SK-N-SH (cell line): ENCODE data around the gene UBXN6. TPM values are rescaled to one million over a fixed set of nuclear protein-coding genes. Genes with fewer than 3 reads are reported as not detected.

ENCODE experiments used
- CTCF ChIA-PET: fragments of 300-600, 350-600 bp; formaldehyde crosslinking; extraction: SDS; loops from one replicate; lab custom pipeline; 2021; lab: Yijun Ruan, JAX
- POLR2A ChIA-PET: fragments of 350-600 bp; sonication (Branson Sonifier 250); formaldehyde crosslinking; extraction: SDS; loops from one replicate; lab custom pipeline; 2020; ENCODE audit warnings: antibody characterized with exemption, inconsistent platforms; lab: Yijun Ruan, JAX
- DNase-seq: peaks from one replicate; pipeline ENCODE4 v3.0.0; 2012
- H2AFZ ChIP-seq: fragments of 200-600 bp; sonication (generic); 2 replicates; pipeline ENCODE4 v1.8.1; 2016; ENCODE audit warnings: antibody characterized with exemption, mild to moderate bottlenecking, low read depth
- H3F3A ChIP-seq: fragments of 200-600 bp; sonication (generic); replicated peaks from 2 replicates; pipeline ENCODE3; 2016; ENCODE audit warnings: antibody characterized with exemption, mild to moderate bottlenecking; ENCODE audit not compliant: insufficient read depth
- H3K27ac ChIP-seq, 2 experiments: fragments of 200-500 bp in 1 of 2; fragments of 200-600 bp in 1 of 2; sonication (Bioruptor generic) in 1 of 2; sonication (generic), shearing (Covaris generic) in 1 of 2; 2 replicates each; pipeline versions ENCODE4 v1.5.1 to v1.6.1; 2014 to 2016; ENCODE audit warnings: low read depth in 2 of 2, inconsistent platforms in 1 of 2, low read length in 1 of 2, mild to moderate bottlenecking in 1 of 2, mixed read lengths in 1 of 2
- H3K27me3 ChIP-seq: fragments of 200-600 bp; sonication (generic), shearing (Covaris generic); 2 replicates; pipeline ENCODE4 v1.6.1; 2016; ENCODE audit warnings: mixed run types; ENCODE audit not compliant: insufficient read depth
- H3K36me3 ChIP-seq, 2 experiments: fragments of 200-500 bp in 1 of 2; fragments of 200-600 bp in 1 of 2; sonication (Bioruptor generic) in 1 of 2; sonication (generic) in 1 of 2; replicated peaks in 1 of 2; 2 replicates each; pipeline versions ENCODE3 to v1.5.1; 2014 to 2016; ENCODE audit warnings: low read length in 1 of 2, mild to moderate bottlenecking in 1 of 2; ENCODE audit not compliant: insufficient read depth in 2 of 2, control insufficient read depth in 1 of 2
- H3K4me1 ChIP-seq, 2 experiments: fragments of 200-500 bp in 1 of 2; fragments of 200-600 bp in 1 of 2; sonication (Bioruptor generic) in 1 of 2; sonication (generic), shearing (Covaris generic) in 1 of 2; 2 replicates each; pipeline versions ENCODE4 v1.5.1 to v1.6.1; 2014 to 2016; ENCODE audit warnings: low read depth in 1 of 2, low read length in 1 of 2, mixed run types in 1 of 2; ENCODE audit not compliant: insufficient read depth in 2 of 2, control insufficient read depth in 1 of 2
- H3K4me2 ChIP-seq: fragments of 200-600 bp; sonication (generic), shearing (Covaris generic); 2 replicates; pipeline ENCODE4 v1.6.1; 2017; ENCODE audit warnings: mixed run types
- H3K4me3 ChIP-seq, 2 experiments: fragments of 200-500 bp in 1 of 2; fragments of 200-600 bp in 1 of 2; sonication (Bioruptor generic) in 1 of 2; sonication (generic), shearing (Covaris generic) in 1 of 2; 2 replicates each; pipeline versions ENCODE4 v1.5.1 to v1.8.1; 2014 to 2016; ENCODE audit warnings: low read depth in 2 of 2, inconsistent platforms in 1 of 2, low read length in 1 of 2, mild to moderate bottlenecking in 1 of 2, mixed read lengths in 1 of 2, moderate library complexity in 1 of 2
- H3K79me2 ChIP-seq: fragments of 200-600 bp; sonication (generic); 2 replicates; pipeline ENCODE4 v1.8.1; 2017; ENCODE audit warnings: mild to moderate bottlenecking; ENCODE audit not compliant: insufficient read depth
- H3K9ac ChIP-seq: fragments of 200-600 bp; sonication (generic); 2 replicates; pipeline ENCODE4 v1.6.1; 2017; ENCODE audit warnings: mixed run types
- H3K9me2 ChIP-seq: fragments of 200-600 bp; sonication (generic); 2 replicates; pipeline ENCODE4 v1.6.1; 2017; ENCODE audit warnings: mixed run types
- H3K9me3 ChIP-seq: fragments of 200-600 bp; sonication (generic); 2 replicates; pipeline ENCODE4 v1.6.1; 2017; ENCODE audit warnings: mixed run types, mild to moderate bottlenecking, moderate library complexity
- H4K20me1 ChIP-seq: fragments of 200-600 bp; sonication (generic); 2 replicates; pipeline ENCODE4 v1.6.1; 2017; ENCODE audit warnings: mild to moderate bottlenecking, mixed run types; ENCODE audit not compliant: insufficient read depth
- ELF1 ChIP-seq: IDR thresholded peaks from 2 replicates; pipeline ENCODE4 v1.4.0; 2012
- EZH2phosphoT487 ChIP-seq: fragments of 200-600 bp; sonication (generic); IDR thresholded peaks from 2 replicates; pipeline ENCODE4 v1.6.1; 2017; ENCODE audit warnings: low read depth, mixed run types, mild to moderate bottlenecking, antibody characterized with exemption, moderate library complexity, borderline replicate concordance
- FOSL2 ChIP-seq: IDR thresholded peaks from 2 replicates; pipeline ENCODE4 v1.4.0; 2012; ENCODE audit warnings: low read depth, mild to moderate bottlenecking, moderate library complexity, borderline replicate concordance
- JUND ChIP-seq: IDR thresholded peaks from 2 replicates; pipeline ENCODE4 v1.4.0; 2012
- MEF2A ChIP-seq: IDR thresholded peaks from 2 replicates; pipeline ENCODE4 v1.4.0; 2012; ENCODE audit warnings: low read depth, borderline replicate concordance
- NFIC ChIP-seq: IDR thresholded peaks from 2 replicates; pipeline ENCODE4 v1.4.0; 2012; ENCODE audit warnings: borderline replicate concordance
- RAD21 ChIP-seq: IDR thresholded peaks from 2 replicates; pipeline ENCODE4 v1.6.1; 2012; ENCODE audit warnings: mild to moderate bottlenecking, low read length
- RCOR1 ChIP-seq: fragments of 150-350 bp; IDR thresholded peaks from 2 replicates; pipeline ENCODE4 v1.6.1; 2017; ENCODE audit warnings: antibody characterized with exemption, low read length
- RXRA ChIP-seq: IDR thresholded peaks from 2 replicates; pipeline ENCODE4 v1.4.0; 2012; ENCODE audit warnings: low read depth, mild to moderate bottlenecking, borderline replicate concordance
- TEAD4 ChIP-seq: IDR thresholded peaks from 2 replicates; pipeline ENCODE4 v1.4.0; 2012; ENCODE audit warnings: mild to moderate bottlenecking, borderline replicate concordance; ENCODE audit not compliant: insufficient read depth
- WGBS: methylation state at CpG from one replicate; pipeline ENCODE4 v1.1.6; 2017; ENCODE audit warnings: low lambda C conversion rate; 5-methylcytosine and 5-hydroxymethylcytosine counted together
- polyA plus RNA-seq, 3 experiments: library from polyadenylated mRNA; depleted of rRNA; stranded (reverse); fragments of >200 nt; gene quantifications; 2 replicates each; pipeline ENCODE4 v1.2.3, GENCODE V29; 2012
- TF ChIP-seq, protein P1 (sequence below): IDR thresholded peaks from 2 replicates; pipeline ENCODE4 v1.6.1; 2012; ENCODE audit warnings: mild to moderate bottlenecking, low read depth, low read length, moderate library complexity
- TF ChIP-seq, protein P2 (sequence below): fragments of 200-600 bp; sonication (generic); IDR thresholded peaks from 2 replicates; pipeline ENCODE4 v1.6.1; 2017; ENCODE audit warnings: antibody characterized with exemption, mild to moderate bottlenecking, moderate library complexity

UBXN6 gene
- polyA plus RNA-seq, 1 of the 3 experiments (the other 2 are of a cell fraction), result 110 TPM

DNA sequence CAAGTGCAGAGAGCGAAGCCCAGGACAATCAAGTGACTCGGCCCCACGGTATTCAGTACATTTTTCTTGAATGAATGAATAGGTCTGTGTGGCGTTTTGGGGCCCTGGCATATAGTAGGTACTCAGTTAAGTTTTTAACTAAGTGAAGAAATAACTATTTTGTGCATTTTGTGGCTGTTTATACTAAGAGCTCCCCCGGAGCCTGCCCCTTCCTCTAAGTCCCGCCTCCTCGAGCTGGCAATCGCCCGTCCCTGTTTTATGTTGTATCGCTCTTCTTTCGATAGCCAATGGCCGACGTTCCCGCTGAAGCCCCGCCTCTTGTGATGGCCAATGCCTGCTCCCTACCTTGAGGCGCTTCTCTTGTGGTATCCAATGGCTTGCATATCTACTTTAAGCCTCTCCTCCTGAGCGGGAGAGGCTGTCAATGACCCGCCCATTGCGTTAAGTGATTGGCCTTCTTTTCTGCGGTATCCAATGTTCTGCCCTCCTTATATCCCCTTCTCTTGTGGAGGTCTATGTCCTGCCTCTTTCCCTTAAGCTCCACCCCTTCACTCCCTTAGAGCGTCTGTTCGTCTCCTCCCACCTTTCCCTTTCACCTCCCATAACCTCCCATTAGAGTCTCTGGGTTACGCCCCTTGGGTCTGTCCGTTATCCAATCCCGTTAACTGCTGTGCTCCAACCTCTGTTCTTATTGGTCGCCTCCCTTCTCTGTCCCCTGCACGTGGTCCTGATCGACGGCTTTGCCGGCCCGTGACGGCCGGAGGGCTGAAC, 14.0 kb upstream of the UBXN6 start (continued):
- TF ChIP-seq, protein P1, sequence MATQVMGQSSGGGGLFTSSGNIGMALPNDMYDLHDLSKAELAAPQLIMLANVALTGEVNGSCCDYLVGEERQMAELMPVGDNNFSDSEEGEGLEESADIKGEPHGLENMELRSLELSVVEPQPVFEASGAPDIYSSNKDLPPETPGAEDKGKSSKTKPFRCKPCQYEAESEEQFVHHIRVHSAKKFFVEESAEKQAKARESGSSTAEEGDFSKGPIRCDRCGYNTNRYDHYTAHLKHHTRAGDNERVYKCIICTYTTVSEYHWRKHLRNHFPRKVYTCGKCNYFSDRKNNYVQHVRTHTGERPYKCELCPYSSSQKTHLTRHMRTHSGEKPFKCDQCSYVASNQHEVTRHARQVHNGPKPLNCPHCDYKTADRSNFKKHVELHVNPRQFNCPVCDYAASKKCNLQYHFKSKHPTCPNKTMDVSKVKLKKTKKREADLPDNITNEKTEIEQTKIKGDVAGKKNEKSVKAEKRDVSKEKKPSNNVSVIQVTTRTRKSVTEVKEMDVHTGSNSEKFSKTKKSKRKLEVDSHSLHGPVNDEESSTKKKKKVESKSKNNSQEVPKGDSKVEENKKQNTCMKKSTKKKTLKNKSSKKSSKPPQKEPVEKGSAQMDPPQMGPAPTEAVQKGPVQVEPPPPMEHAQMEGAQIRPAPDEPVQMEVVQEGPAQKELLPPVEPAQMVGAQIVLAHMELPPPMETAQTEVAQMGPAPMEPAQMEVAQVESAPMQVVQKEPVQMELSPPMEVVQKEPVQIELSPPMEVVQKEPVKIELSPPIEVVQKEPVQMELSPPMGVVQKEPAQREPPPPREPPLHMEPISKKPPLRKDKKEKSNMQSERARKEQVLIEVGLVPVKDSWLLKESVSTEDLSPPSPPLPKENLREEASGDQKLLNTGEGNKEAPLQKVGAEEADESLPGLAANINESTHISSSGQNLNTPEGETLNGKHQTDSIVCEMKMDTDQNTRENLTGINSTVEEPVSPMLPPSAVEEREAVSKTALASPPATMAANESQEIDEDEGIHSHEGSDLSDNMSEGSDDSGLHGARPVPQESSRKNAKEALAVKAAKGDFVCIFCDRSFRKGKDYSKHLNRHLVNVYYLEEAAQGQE, result no peak
- TF ChIP-seq NFIC, result no peak
- no peak for TF ChIP-seq FOSL2
- no peak for TF ChIP-seq JUND
- TF ChIP-seq RCOR1, result no peak
- TF ChIP-seq TEAD4, result no peak
- TF ChIP-seq EZH2phosphoT487, result no peak
- no peak for TF ChIP-seq ELF1
- TF ChIP-seq RAD21, result no peak

DNA sequence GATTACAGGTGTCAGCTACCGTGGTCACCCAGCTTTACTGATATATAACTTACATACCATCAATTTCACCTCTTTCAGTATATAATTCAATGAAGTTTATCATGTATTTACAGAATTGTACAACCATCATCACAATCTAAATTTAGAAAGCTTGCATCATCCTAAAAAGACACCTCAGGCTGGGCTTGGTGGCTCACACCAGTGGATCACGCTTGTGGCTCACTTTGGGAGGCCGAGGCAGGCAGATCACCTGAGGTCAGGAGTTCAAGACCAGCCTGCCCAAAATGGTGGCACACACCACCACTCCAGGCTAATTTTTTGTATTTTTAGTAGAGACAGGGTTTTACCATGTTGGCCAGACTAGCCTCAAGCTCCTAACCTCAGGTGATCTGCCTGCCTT, 10.2 kb upstream of the UBXN6 start:
- Histone ChIP-seq H2AFZ (no peak overlapping the region), H3F3A (peaks cover 11% of the 10 kb centered on the region), H3K9me2 (no peaks in the 10 kb centered on the region), H4K20me1 (no peaks in the 10 kb centered on the region), H3K9me3 (no peaks in the 10 kb centered on the region), H3K27me3 (no peaks in the 10 kb centered on the region), H3K9ac (no peak overlapping the region), H3K4me1 (no peaks in the 10 kb centered on the region; a peak in 1 of 4 replicates)
- CTCF ChIA-PET, result interaction anchor here (0.8 to 1.1 kb wide), 2 partner anchors 168 to 201 kb away, joined by 3 to 4 read pairs; no protein-coding TSS in a partner anchor
- 96% methylated on average over 3 of the region's 3 CpGs for WGBS
- TF ChIP-seq, protein P2, sequence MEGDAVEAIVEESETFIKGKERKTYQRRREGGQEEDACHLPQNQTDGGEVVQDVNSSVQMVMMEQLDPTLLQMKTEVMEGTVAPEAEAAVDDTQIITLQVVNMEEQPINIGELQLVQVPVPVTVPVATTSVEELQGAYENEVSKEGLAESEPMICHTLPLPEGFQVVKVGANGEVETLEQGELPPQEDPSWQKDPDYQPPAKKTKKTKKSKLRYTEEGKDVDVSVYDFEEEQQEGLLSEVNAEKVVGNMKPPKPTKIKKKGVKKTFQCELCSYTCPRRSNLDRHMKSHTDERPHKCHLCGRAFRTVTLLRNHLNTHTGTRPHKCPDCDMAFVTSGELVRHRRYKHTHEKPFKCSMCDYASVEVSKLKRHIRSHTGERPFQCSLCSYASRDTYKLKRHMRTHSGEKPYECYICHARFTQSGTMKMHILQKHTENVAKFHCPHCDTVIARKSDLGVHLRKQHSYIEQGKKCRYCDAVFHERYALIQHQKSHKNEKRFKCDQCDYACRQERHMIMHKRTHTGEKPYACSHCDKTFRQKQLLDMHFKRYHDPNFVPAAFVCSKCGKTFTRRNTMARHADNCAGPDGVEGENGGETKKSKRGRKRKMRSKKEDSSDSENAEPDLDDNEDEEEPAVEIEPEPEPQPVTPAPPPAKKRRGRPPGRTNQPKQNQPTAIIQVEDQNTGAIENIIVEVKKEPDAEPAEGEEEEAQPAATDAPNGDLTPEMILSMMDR, result no peak
- TF ChIP-seq NFIC, result no peak
- no peak for TF ChIP-seq RXRA
- TF ChIP-seq EZH2phosphoT487, result no peak
- no peak for TF ChIP-seq MEF2A
- TF ChIP-seq, all 33 proteins: peak for 0
- peaks cover 9% of the 10 kb centered on the region for H3K79me2 ChIP-seq
- no peak for DNase-seq
- POLR2A ChIA-PET, result no interaction called here
- no peak overlapping the region for H3K4me3 ChIP-seq
- no peaks in the 10 kb centered on the region for H3K36me3 ChIP-seq
- no peak overlapping the region for H3K4me2 ChIP-seq
- no peak overlapping the region for H3K27ac ChIP-seq
